ENCODE results near the gene SENP5.

The SENP5 gene

GRCh38 chr3:196894557-196895295 lies 27.0 kb downstream of the SENP5 start:
- Histone ChIP-seq H3K9me3 (ENCODE audit: severe bottlenecking) (no peaks in the 10 kb centered on the region), H3K36me3 (ENCODE audit: low read depth) (peaks cover 13% of the 10 kb centered on the region), H3K4me1 (ENCODE audit: insufficient read depth, poor library complexity, severe bottlenecking) (no peaks in the 10 kb centered on the region), H3K27ac (ENCODE audit: poor library complexity, severe bottlenecking) (no peak overlapping the region), H3K4me3 (ENCODE audit: severe bottlenecking) (no peak overlapping the region), H3K27me3 (ENCODE audit: insufficient read depth, poor library complexity, severe bottlenecking) (no peaks in the 10 kb centered on the region)
- ATAC-seq (ENCODE audit: low read depth) (no peak), DNase-seq (ENCODE audit: low spot score) (no peak)
- TF ChIP-seq CTCF (IDR thresholded peaks at IDR 0.05; ENCODE audit: poor library complexity, severe bottlenecking): no peak

DNA sequence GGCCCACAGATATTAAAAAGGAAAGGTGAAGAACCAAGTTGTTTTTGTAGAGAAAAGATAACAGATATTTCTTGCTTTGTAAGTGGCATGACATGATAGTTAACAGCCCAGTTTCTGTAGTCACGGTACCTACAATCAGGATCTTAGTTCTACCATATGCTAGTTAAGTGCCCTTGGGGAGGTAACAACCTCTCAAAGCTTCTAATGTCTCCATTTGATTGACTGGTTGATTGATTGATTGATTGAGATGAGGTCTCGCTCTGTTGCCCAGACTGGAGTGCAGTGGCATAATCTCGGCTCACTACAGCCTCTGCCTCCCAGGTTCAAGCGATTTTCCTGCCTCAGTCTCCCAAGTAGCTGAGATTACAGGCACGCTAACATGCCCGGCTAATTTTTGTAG lies 28.5 kb downstream of the SENP5 start:
- ATAC-seq (ENCODE audit: low read depth): no peak
- no peak overlapping the region for H3K4me3 ChIP-seq (ENCODE audit: severe bottlenecking)

DNA sequence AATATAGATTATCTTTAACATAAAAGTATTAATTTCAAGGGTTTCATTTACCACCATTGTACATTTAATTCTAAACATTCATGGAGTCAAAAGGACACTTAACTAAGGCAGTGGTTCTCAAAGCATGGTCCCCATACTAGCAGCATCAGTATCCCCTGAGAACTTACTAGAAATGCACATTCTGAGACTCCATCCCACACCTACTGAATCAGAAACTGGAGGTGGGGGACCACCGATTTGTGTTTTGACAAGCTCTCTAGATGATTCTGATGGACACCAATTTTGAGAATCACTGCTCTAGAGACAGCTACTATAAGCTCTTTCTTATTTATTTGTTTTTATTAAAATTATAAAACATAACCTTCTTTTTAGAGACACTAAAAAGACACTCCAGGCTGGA lies 34.0 kb downstream of the SENP5 start:
- no peak for ATAC-seq (ENCODE audit: low read depth)

More for the DNA sequence above, 28.5 kb downstream of the SENP5 start:
- TF ChIP-seq CTCF (IDR thresholded peaks at IDR 0.05; ENCODE audit: poor library complexity, severe bottlenecking): no peak
- H3K9me3 ChIP-seq (ENCODE audit: severe bottlenecking): no peaks in the 10 kb centered on the region
- H3K27me3 ChIP-seq (ENCODE audit: insufficient read depth, poor library complexity, severe bottlenecking): no peaks in the 10 kb centered on the region
- H3K27ac ChIP-seq (ENCODE audit: poor library complexity, severe bottlenecking): no peak overlapping the region
- no peak for DNase-seq (ENCODE audit: low spot score)
- H3K36me3 ChIP-seq (ENCODE audit: low read depth): peaks cover 28% of the 10 kb centered on the region
- no peaks in the 10 kb centered on the region for H3K4me1 ChIP-seq (ENCODE audit: insufficient read depth, poor library complexity, severe bottlenecking)

GRCh38 chr3:196902296-196902695 lies 34.6 kb downstream of the SENP5 start:
- no peak for ATAC-seq (ENCODE audit: low read depth)
- H3K27ac ChIP-seq (ENCODE audit: poor library complexity, severe bottlenecking): no peak overlapping the region
- H3K4me3 ChIP-seq (ENCODE audit: severe bottlenecking): no peak overlapping the region
- DNase-seq (ENCODE audit: low spot score): no peak
- H3K27me3 ChIP-seq (ENCODE audit: insufficient read depth, poor library complexity, severe bottlenecking): no peaks in the 10 kb centered on the region
- peaks cover 76% of the 10 kb centered on the region for H3K36me3 ChIP-seq (ENCODE audit: low read depth)
- H3K4me1 ChIP-seq (ENCODE audit: insufficient read depth, poor library complexity, severe bottlenecking): no peaks in the 10 kb centered on the region
- TF ChIP-seq CTCF (IDR thresholded peaks at IDR 0.05; ENCODE audit: poor library complexity, severe bottlenecking): no peak
- no peaks in the 10 kb centered on the region for H3K9me3 ChIP-seq (ENCODE audit: severe bottlenecking)

More for the DNA sequence above, 34.0 kb downstream of the SENP5 start:
- no peaks in the 10 kb centered on the region for H3K27me3 ChIP-seq (ENCODE audit: insufficient read depth, poor library complexity, severe bottlenecking)
- H3K36me3 ChIP-seq (ENCODE audit: low read depth): peaks cover 73% of the 10 kb centered on the region
- no peak overlapping the region for H3K4me3 ChIP-seq (ENCODE audit: severe bottlenecking)
- DNase-seq (ENCODE audit: low spot score): no peak
- H3K27ac ChIP-seq (ENCODE audit: poor library complexity, severe bottlenecking): no peak overlapping the region
- H3K9me3 ChIP-seq (ENCODE audit: severe bottlenecking): no peaks in the 10 kb centered on the region
- no peak for TF ChIP-seq CTCF (IDR thresholded peaks at IDR 0.05; ENCODE audit: poor library complexity, severe bottlenecking)
- no peaks in the 10 kb centered on the region for H3K4me1 ChIP-seq (ENCODE audit: insufficient read depth, poor library complexity, severe bottlenecking)

DNA sequence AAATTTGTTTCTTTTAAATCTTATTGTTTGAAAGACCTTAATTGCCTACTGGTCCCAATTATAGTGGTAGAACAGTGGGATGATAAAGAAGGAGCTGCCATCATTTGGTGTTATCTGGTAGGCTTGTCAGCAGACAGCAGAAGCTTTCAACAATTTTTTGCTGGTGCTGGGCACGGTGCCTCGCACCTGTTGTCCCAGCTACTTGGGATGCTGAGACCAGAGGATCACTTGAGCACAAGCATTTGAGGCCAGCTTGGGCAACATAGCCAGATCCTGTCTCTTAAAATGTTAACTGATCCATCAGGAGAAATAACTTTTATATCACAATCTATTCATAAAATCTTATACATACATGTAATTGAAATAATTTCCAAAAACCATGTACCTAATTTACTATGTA lies 36.0 kb downstream of the SENP5 start:
- TF ChIP-seq CTCF (IDR thresholded peaks at IDR 0.05; ENCODE audit: poor library complexity, severe bottlenecking): no peak
- H3K9me3 ChIP-seq (ENCODE audit: severe bottlenecking): no peaks in the 10 kb centered on the region
- H3K27ac ChIP-seq (ENCODE audit: poor library complexity, severe bottlenecking): no peak overlapping the region
- H3K4me1 ChIP-seq (ENCODE audit: insufficient read depth, poor library complexity, severe bottlenecking): no peaks in the 10 kb centered on the region
- H3K36me3 ChIP-seq (ENCODE audit: low read depth): peaks cover 83% of the 10 kb centered on the region
- H3K4me3 ChIP-seq (ENCODE audit: severe bottlenecking): no peak overlapping the region
- no peak for DNase-seq (ENCODE audit: low spot score)
- H3K27me3 ChIP-seq (ENCODE audit: insufficient read depth, poor library complexity, severe bottlenecking): no peaks in the 10 kb centered on the region
- ATAC-seq (ENCODE audit: low read depth): no peak

Data from RWPE2 (cell line).